GM19438 (cell line): ENCODE data around the gene APOB.

Experiments used
- ATAC-seq: cut with Tn5 transposase; IDR thresholded peaks from one replicate; pipeline ENCODE4 v1.9.1; 2021; ENCODE audit warnings: low read depth; ENCODE audit not compliant: unreplicated experiment

APOB gene

GRCh38 chr2:21043744-21044532 is at the start of gene APOB:
TSS of gene APOB (minus strand) at chr2:21044073. CDS start at chr2:21043945, 128 bp downstream.
- no peak for ATAC-seq

DNA sequence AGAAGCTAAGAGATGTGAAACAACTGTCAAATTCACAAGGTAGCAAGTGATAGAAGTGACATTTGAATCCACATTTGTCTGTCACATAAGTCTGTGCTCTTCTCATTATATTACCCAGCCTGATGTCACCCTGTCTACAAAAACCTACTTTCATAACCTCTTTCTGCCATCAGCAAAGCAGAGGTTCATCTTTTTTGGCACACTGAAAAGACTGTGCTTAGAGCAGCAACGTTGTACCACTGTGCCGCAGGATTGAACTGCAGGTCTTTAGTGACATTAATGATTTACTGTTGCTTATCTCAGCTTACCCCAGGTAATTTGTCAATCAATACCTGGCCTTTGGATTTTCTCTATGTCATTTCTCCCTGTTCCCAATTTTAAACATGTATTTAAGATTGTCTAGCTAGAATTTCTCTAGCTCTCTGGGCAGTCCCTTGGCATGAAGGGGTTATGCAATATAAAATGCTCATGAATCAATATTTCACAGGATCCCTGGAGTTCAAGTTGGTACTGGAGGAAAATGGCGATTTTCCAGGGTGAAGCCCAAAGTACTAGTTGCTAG is 48.5 kb upstream of the APOB start:
- no peak for ATAC-seq

DNA sequence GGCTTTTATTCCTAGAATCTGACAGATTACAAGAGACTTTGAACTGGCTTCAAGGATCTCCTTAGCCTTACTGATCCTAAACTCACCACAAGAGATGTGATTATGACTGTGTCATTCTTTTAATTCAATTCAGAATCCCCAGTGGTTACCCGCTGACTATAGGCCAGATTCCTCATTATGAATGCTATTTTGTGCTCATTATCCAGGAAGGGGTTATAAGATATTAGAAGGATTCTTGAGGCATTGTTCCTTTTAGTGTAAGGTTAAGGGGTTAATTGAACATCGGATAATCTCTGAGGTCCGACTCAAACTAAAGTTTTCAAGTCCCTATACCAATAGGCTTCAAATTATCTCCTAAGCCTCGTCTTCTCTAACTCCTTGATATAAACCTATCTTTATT is 40.5 kb upstream of the APOB start:
- ATAC-seq: no peak

DNA sequence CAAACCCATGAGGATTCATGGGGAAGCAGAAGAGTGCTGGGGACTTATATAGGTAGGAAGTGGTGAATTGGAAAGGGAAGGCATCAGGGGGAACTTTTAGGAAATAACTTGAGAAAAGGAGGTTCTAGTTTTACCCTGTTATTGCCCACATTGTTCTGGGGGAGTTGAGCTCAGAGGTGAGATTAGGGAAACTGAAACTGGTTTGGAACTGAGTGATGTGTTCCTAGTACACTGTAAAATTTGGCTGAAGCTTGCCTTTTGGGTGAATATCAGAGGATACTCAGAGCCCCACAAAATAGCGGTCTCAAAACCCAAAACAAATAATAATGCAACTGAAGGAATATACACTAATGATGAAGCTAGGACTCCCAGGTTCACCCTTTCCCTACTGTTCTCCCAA is 39.6 kb upstream of the APOB start:
- no peak for ATAC-seq

- no peak for ATAC-seq
Observed at GRCh38 chr2:21078296-21078695, 34.4 kb upstream of the APOB start.

- ATAC-seq: no peak
Observed at GRCh38 chr2:21072477-21073242, 28.8 kb upstream of the APOB start.

DNA sequence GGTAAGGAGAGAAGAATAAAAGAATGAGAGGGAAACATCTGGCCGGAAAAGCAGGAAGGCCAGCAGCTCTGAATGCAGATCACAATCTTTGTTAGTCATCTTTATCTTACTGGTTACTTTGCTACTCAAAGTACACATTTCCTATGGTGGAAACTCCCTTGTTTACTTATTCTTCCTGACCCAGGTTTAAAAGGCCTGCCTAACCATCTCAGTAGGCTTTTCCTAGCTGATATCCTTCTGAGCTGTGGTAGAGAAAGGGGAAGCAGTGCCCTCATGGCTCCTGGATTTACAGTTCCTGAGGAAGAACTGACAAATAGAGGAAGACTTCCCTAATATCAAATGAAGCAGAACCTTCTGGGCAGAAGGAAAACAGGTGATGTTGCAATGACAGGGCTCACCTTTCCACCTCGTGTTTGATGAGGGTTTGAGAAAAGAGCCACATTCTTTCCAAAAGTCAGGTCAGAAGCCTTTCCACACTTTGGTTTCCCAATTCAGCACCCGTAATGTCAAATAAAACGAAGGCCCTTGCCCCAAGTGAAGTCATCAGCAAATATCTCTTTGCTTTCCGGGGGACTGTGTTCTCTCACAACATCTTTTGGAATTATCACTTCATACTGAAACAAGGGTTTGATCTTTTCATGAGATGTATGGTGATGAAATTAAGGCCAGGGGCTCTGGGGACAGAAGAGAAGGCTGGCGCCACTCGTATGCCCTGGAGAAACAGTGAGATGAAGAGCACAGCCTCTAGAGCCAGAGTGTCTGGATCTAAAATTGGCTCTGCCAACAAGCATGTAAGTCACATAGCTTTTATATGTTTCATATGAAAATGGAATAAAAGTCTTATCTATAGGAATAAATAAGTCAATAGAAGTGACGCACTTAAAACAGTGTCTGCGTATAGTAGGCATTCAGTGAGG is 26.7 kb upstream of the APOB start:
- ATAC-seq: no peak

DNA sequence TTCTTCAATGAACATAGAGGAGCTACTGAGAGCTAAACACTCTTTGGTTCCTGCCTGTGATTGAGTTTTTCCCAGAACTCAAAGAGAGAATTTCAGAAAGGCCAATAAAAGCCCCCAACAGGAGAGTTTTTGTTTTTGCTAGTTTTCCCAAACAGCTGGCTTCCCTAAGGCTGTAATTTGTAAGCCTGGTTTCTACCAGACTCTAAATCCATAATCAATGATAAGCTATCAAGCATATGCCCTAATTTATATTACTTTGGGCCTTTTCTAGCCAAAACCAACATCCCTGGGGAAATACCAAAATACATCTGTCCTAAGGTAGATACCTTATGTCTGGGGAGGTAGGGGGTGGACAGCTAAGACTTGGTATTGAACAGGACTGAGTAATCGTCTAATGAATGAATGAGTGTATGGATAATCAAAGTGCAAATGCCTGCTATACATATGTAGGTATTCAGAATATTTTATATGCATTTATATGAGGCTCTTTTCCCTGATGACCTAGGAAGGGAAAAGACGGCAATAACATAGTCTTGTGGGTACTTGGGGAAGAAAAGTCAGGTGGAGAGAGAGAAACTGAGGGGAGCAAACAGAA is 26.0 kb upstream of the APOB start:
- no peak for ATAC-seq

- ATAC-seq: no peak
Observed at GRCh38 chr2:21067859-21068537, 24.1 kb upstream of the APOB start.

DNA sequence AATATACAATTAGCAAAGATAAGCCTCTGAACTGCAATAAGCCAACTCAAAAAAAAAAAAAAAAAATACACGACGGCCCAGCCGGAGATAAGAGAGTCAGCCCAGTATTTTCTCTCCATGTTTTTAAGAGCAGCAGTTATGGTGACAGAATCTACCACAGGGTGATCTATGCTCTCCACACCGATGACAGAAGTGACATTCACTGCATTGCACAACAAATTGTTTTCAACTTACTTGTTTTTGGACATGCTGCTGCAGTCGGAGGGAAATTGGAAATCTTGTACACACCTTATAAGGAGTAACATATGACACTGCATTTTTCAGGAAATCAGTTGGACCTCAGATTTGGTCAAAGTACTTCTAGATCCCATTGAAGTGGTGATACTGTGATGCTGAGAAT is 23.3 kb upstream of the APOB start:
- ATAC-seq: no peak

DNA sequence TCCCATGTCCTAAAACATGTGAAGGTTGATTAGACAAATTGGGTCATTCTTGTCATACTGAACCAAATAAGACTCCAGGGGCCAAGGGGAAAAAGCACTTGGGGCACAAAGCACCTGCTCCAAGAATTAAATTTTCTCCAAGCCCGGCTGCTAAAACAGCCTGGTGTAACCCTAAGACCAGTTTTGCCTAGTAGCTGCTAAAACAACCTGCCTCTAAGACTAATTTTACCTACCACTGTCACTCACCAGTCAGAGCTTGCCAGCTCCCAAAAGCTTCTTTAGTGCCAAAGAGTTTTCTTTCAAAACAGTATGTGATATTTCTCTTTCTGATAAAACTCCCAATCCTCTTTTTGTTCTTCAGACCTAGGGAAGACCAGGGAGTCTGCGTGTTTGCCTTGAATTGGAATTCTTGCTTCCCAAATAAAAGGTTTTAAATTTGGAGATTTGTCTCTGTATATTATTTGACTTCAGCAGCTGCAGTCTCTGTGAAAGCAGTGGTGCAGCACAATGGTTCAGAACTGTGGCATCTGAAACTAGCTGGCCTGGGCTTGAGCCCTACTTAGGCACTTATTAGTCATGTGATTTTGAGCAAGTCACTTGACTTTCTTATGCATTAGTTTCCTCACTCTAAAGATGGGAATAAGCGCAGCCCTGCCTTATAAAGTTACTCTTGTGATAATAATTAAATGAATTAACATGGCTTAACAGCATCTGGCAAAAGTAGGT is 16.2 kb upstream of the APOB start:
- no peak for ATAC-seq

- ATAC-seq: no peak
Observed at GRCh38 chr2:21057097-21057496, 13.2 kb upstream of the APOB start.

- ATAC-seq: no peak
Observed at GRCh38 chr2:21055879-21056790, 12.3 kb upstream of the APOB start.

DNA sequence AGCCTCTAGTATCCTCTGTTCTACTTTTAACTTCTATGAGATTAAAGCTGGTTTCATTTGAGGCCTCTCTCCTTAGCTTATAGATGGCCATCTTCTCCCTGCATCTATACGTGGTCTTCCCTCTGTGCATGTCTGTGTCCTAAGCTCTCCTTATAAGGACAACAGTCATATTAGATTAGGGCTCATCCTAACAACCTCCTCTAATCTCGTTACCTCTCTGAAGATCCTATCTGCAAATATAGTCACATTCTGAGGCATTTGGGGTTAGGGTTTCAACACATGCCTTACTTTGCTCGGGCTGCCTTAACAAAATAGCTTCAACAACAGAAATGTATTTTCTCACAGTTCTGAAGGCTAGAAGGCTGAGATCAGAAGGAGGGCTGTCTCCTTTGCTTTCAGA is 11.6 kb upstream of the APOB start:
- ATAC-seq: no peak

GRCh38 chr2:21054011-21054410 is 10.1 kb upstream of the APOB start:
- ATAC-seq: no peak

GRCh38 chr2:21052044-21052443 is 8.2 kb upstream of the APOB start:
- ATAC-seq: no peak

GRCh38 chr2:21050164-21050563 is 6.3 kb upstream of the APOB start:
- no peak for ATAC-seq
